Mucosa of gallbladder (tissue), 1 donor: ENCODE measurements around the gene TENT4B. TPM values are rescaled to one million over a fixed set of nuclear protein-coding genes. Genes with fewer than 3 reads are reported as not detected.
A peak's percentile ranks its signal among the peaks of the same experiment; 100 is the strongest.
"Not testable (repeated sequence)": the region's sequence is repeated elsewhere in the genome, so short reads cannot be mapped to it uniquely, and the experiment has no call there.

Source experiments
- DNase-seq: peaks from one replicate; pipeline ENCODE4 v3.0.0-alpha.2; 2020; ENCODE audit warnings: low spot score
- total RNA-seq: library from RNA; stranded (reverse); gene quantifications from one replicate; pipeline ENCODE4 v1.2.1, GENCODE V29; 2021
- donor health status: DM: no; HTN: no; CAD: no.

The TENT4B gene
- total RNA-seq, 1 donor from 2014 or later, result 13.3 TPM

DNA sequence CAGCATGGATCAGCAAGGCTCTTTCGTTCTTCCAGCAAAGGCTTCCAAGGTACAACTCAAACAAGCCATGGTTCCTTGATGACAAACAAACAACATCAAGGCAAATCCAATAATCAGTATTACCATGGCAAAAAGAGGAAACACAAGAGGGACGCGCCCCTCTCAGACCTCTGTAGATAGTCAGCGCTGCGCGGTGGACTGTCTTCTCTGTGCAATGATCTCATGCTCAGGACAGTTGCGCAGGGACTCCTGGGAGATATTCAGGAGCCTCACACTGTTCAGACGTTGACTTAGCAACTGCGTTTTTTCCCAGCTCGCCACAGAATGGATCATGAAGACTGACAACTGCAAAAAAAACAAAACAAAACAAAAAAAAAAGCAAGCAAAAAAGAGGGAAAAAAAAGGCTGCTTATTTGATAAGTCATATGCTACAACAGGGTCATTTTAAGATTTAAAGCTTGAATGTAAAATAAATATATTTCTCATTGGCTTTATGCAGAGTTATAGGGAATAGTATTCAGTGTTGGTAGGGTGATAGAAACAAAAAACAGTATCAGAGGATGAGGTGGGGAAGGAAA is 76.1 kb downstream of the TENT4B start:
- DNase-seq, result no peak

DNA sequence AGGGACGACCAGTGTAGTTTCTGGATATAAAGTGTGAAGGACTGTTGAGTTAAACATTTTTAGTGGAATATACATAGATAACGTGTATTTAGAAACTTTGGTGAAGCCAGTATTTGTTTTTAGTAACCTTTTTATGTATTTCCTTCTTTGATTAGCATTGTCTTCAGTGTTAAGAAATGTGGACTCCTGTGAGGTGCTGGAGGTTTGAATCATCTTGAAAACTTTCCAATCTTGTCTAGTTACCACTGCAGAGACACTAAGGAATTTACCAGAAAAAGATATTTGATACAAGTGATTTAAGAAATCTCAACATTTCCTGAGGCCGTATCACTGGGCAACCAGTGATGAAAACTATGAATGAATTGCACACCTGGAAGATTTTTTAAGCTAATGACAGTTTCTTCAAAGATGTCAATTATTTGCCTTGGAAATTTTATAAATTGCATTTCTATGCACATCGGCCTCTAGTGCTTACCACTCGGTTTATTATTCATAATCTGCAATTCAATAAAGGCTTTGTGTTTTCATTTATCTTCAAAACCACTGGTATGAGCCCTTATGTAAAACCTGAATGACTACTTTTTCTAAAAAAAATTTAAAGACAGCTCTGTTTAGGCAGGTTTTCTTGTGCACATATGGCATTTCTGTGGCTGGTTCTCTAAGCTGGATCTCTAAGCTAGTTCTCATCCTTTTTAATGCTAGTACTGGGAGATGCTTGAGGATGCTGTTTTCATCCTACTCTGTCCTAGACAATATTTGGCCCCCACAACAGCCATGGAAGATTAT is 81.9 kb downstream of the TENT4B start:
- no peak for DNase-seq

DNA sequence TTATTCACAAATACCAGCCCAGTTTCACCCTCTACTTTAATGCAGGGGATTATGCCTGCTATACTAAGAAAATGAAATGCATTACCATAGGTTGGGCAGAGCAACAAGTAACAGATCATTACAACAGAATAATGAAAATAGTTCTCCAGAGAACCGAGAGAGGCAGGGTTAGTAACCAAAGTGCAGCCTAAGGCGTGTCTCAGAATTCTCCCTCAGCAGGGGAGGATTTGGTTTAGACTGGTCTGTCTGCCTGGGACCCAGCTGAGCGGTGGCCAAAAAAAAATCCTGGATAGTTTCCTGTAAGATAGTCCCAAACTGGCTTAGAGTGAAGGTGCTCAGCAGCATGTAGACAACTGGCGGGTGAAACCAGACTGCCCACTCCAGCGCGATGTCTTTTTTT is 82.5 kb downstream of the TENT4B start:
- no peak for DNase-seq

DNA sequence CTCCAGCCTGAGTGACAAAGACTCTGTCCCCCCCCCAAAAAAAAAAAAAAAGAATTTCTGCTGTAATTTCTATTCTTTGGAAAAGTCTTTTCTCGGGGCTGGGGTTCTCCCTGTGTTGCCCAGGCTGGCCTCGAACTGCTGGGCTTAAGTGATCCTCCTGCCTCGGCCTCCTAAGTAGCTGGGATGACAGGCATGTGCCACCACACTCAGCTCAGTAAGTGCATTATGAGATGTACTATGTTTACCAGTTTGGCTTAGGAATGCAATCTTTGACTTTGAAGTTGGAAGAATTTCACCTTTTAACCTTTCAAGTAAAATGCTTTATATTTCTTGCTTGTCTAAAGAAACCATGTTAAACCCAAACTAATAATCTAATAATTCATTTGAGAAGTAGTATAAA is 85.2 kb downstream of the TENT4B start:
- no peak for DNase-seq

DNA sequence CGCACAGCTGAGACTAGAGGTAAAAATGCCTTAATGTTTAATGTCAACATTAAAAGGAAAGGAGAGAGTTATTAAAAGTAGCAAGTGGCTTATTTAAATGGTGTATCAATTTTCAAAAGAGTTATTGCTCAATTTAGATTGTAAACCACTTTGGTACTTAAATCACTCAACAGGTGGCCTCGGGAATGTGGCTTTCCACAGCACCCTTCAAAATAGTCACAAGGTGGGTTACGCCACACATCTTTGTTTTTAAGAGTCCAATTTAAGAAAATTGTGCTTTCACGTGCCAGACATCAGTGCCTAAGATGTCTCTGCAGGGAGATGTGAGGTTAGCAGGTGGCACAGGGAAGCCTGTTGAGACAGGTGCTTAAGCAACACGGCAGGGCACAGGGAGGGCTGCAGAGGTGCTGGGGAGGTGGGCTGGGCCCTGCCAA is 85.8 kb downstream of the TENT4B start:
- no peak for DNase-seq

DNA sequence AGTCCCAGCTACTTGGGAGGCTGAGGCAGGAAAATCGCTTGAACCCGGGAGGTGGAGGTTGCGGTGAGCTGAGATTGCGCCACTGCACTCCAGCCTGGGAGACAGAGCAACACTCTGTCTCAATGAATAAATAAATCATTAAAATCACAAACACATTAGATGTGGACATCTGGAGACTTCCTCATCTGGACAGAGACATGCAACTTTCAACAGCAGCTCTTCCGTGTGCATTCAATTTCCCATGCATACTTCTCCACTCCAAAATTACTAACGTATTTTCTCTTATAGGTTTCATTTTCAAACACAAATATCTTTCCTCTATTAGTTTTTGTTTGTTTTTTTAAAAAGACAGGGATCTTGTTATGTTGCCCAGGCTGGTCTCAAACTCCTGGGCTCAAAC is 89.9 kb downstream of the TENT4B start:
- not testable (repeated sequence) for DNase-seq

DNA sequence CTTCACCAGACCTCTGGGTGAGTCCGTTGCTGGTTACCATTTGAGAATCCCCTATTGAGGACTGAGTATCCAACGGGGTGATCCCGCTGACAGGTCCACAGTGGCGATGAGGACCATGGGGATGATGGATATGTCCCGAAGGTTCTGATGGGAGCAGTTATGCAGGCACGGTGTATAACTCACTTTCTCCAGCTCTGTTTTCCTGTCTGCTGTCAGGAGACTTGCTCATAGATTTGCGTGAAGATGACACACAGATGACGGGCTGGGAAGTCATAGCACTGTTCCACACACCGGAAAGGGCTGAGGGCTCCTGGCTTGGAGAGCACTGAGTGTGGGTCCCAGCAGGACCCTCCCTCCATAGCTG is 91.0 kb downstream of the TENT4B start:
- DNase-seq, result no peak

DNA sequence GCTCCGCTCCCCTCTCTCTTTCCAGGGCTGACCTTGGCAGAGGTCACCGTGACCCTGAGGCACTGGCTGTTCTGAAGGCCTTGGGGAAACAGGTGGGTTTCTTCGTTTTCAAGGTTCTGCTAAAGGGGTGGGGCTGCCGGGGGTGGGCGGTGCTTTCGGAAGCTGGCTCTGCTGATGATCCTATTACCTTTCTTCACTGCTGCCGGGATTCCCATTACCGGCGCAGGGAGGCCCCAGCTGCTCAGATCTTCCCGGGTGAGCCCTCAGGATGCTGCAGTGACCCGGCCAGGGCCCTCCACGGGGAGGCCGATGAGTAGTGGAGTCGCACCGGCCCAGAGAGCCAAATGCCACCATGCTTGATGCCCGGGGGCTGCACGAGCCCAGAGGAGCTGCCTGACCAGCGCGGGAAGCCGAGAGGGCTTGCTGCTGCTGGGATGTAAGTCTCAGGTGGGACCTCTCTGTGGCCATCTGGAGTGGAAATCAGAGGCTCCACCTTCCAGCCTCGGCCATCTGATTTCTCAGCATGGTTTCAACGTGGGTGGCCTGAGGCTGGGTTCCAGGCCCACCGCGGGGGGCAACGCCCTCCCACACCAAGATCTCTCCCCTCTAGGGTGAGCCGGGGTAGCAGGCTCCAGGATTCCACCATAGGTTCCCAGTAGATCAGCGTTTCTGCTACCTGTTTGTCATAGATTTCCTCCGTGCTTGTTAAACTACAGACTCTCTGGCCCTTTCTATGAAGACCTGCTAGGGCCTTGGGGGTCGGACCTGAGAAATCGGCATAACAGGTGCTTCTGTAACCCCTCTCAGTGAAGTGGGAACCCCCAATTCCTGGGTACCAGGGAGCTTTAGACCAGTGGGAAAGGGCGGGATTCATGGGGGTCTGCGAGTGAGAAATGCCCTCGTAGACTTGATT is 91.7 kb downstream of the TENT4B start:
- DNase-seq, result no peak

DNA sequence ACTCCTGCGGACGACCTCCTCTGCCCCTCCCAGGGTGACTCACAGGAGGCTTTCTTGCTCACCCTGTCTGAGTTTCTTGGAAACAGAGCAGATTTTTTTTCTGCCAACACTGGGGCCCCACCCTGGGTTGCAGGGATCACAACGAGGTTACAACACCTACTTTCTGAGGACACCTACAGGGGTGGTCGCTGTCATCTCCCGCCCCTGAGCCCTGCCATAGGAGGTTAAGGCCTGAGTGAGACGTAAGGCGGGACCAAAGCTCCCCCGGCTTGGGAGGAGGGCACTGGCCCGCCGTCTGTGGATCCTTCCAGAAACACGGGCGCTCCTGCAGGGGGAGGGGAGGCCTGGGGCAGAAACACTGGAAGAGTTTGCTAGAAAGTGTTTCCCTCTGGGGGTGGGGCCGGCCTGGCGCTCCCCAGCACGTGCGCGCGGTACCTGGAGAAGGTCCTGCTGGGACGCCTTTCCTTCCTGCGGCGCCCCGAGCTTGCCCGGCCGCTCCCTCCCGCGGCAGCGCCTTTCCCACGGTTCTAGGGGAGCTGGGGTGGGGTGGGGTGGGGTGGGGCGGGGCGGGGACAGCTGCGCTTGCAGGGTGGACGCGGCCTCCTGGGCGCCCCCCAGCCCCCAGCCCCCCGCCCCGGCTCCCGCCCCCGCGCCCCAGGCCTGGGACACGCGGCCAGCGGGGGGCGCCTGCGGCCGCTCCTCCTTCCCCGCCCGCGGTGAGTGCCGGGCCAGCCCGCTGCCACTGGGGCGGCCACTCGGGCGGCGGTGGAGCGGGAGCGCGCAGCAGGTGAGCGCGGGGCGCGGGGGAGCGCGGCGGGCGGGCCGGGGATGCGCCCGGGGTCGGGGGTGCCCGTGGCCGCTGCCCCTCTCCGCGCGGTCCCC is 92.6 kb downstream of the TENT4B start:
- no peak for DNase-seq

DNA sequence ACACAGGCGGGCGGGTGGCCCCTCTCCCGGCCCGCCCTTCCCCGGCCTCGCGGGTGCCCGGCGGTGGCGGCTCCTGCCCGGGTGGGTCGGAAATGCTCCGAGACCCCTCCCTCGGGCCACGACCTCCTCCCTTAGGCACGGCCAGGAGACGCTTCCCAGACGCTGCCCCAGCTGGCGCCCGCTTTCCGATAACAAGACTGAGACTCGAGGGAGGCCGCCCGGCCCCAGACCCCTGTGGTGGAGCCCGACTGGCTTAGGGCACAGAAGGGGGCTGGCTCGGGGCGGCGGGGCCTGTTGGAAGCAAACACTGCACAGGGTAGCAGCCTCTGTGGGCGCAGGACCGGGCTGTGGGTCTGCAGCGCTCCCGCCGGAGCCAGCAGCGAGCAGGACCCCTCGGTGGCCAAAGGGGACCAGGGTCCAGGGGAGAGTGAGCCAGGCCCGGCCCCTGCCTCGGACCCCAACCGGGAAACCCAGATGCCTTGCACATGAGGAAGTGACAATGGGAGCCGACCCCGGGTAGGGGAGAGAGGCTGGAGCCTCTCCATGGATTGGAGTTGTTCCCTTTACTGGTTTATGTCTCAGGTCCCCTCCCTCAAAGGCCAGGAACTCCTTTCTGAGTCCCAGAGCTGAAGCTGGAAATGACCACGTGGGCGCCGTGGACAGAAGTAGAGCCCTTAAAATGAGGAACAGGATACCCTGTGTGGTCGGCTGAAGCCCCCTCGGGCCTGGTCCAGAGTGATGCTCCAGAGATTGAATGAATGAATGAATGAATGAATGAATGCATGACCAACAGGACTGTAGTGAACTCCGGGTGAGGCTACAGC is 93.4 kb downstream of the TENT4B start:
- no peak for DNase-seq

DNA sequence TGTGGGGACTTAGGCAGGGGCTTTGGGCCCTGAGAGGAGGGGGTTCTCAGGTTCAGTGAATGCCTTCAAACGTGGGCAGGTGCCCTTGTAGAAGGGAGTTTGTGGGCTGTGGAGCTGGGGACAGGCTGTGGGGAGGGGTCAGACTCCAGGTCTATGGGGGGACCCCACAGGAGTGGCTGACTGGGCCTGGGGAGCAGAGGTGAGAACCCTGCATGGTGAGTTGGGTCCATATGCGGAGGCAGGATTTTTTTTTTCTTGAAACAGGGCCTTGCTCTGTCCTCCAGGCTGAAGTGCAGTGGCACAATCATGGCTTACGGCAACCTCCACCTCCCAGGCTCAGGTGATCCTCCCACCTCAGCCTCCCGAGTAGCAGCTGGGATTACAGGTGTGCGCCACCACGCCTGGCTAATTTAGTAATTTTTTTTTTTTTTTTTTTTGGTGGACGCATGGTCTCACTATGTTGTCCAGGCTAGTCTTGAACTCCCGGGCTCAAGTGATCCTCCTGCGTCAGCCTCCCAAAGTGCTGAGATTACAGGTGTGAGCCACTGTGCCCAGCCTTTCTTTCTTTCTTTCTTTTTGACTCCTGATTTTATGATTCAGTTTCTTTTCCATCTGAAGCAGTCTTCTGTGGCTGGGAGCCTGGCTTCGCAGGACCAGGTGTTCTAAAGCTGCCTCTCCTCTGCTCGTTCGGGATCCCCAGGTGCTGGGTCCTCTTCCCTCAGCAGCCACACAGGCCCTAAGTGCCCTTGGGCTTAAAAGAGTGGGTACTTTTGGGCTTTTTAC is 94.2 kb downstream of the TENT4B start:
- no peak for DNase-seq

DNA sequence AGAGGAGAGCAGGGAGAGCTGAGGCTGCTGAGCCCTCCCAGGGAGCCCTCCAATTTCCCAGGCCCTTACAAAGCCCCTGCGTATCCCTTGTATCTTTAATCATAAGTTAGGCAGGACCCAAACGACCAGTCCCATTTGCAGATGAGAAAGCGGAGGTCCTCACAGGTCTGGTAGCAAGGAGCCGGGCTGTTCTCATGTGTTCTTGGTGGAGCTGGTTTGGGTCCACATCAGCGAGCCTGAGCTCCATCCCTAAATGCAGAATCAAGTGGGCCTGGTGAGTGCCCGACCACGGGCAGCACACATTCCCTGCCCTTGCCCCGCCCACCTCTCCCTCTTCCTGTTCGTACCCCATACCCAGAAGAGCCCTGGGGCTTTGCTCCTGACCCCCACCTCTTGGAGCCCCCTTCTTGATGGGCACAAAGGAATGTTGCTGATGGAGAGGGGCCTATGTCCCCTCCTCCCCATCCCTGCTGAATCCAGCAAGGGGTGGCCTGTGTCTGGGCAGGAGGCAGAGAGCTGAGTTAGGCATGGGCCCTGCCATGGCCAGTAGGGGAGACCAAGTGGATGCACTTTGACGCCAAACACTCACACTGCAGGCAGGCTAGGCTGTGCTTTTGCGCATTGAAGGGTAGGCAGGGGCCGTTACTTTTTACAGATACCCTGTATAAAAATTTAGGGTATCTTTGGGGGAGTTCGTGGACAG is 95.0 kb downstream of the TENT4B start:
- DNase-seq, result no peak

DNA sequence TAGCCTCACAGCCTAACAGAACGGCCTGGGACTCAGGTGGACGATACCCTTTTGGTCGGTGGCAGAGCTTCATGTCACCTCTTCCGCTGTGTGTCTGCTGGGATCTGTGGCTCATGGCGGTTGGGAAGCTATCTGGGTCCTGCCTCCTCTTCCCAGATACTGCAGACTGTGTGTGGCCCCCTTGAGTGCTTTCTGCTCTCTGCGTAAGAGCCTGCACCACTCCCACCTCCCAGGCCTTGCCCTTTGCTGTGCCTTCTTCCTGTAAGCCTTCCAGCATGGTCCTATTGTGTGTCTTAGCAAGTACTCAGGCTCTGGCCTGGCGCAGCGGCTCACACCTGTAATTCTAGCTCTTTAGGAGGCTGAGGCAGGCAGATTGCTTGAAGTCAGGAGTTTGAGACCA is 95.7 kb downstream of the TENT4B start:
- DNase-seq, result peak; percentile 4

DNA sequence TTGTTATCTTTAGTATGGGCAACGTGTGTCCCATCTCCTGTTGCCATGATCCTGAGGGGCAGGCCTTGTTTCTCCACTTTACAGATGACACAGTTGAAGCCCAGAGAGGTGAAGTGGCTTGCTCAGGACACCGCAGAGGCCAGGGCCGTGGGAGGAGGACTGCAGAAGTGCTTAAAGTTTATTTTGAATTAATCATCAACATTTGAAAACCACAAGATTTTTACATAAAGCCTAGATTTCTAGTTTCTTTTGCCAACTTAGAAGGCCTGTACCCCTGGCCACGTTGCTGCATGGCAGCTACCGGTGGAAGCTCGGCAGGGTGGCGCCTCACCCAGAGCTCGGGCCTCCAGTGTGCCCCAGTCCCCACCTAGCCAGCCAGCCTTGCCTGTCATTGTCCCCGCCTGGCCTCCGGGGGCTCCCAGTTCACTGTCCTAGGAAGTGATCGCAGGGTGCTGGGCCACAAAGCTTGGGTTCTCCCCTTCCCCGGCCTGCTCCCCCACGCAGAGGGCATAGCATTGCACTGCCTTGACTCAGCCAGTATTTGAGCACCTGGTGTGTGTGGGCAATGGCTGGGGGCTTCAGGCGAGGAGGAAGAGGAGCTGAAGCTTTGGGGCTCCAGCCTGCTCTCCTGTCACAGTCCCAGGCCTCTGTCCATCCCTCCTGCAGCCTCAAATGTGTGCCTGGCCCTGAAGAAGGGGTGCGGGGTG is 98.4 kb downstream of the TENT4B start:
- DNase-seq, result no peak

DNA sequence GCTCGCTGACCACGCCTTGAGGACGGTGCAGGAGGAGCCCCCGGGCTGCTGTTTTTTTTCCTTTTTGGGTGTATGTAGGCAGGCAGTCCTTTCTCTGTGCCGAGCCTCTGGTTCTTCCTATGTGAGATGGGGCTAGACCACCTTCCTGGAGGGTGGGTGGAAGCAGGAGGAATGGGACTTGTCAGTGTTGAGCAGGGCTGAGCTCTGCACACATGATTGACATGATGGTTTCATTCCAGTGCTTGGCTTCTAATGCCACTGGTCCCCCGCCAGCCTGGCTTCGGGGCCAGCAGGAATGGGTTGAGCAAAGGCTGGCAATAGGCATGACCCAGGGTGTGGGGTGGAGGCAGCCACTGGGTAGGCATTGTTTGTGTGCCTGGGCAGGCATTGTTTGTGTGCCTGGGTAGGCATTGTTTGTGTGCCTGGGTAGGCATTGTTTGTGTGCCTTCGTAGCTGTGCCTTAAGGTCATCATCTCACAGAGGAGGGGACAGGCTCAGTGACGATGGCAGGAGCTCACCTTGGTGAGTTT is 99.0 kb downstream of the TENT4B start:
- peak; percentile 9 for DNase-seq

DNA sequence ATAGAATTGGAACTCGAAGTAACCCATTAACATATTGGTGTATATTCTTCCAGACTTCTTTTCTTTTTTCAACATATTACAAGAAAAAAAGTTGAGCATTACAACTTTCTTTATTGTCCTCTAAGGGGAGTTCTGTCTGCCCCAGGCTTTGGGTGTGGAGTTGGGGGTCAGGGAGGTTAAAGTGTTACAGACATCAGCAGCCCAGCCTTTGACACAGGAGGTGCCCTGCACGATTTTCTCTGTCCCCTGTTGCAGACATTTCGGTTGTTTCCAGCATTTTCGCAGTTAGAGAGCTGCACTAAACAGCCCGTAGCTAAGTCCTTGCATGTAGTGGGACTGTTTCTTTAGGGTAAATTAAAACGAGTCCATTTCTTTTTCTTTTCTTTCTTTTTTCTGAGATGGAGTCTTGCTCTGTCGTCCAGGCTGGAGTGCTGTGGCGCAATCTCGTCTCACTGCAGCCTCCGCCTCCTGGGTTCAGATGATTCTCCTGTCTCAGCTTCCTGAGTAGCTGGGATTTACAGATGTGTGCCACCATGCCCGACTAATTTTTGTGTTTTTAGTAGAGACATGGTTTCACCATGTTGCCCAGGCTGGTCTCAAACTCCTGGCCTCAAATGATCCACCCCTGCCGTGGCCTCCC is 99.9 kb downstream of the TENT4B start:
- DNase-seq, result peak; percentile 3

DNA sequence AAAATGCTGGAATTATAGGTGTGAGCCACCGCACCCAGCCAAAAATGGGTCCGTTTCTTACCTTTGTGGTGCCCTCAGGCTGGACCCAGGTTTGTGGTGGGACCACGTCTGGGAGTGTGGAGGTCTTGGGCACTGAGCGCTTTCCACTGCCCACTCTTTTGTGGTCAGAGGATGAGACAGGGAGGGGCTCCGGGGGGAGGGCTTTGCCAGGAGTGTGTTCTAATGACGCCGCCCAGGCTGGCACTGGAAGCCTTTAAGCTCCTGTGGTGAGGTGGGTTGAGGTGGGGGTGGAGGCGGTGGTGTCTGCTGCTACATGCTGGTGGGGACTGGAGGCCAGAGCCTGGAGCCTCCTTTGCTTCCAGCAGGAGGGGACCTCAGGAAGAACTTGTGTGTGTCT is 100.4 kb downstream of the TENT4B start:
- DNase-seq, result peak; percentile 7

DNA sequence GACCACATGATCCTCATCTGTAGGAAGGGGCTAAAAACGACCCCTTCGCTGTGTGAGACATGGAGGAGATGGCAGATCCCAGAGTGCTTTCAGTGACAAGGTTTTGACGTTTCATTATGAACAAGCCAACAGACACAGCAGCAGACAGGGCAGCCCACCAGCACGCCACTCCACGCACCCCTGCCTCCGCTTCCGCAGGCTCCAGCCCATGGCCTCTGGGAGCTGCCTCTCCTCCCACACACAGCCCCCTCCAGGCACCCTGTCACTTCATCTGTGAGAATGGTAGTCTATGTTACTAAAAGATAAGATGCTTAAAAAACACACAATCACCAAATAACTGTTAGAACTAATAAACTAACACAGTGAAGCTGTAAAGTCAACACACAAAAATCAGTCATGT is 101.0 kb downstream of the TENT4B start:
- no peak for DNase-seq
